HUES64 (cell line): ENCODE data around the gene POLD1.
"Not testable (repeated sequence)": the region's sequence is repeated elsewhere in the genome, so short reads cannot be mapped to it uniquely, and the experiment has no call there.

Experiments
- H3K27ac ChIP-seq: 2 replicates; pipeline ENCODE4 v1.7.0; 2013; ENCODE audit warnings: low read depth, low read length, inconsistent platforms
- H3K27me3 ChIP-seq: 2 replicates; pipeline ENCODE4 v1.6.1; 2013; ENCODE audit warnings: mild to moderate bottlenecking, low read length; ENCODE audit not compliant: insufficient read depth
- H3K36me3 ChIP-seq: 2 replicates; pipeline ENCODE4 v1.6.1; 2013; ENCODE audit warnings: mild to moderate bottlenecking, low read length; ENCODE audit not compliant: insufficient read depth
- H3K4me1 ChIP-seq: 2 replicates; pipeline ENCODE4 v1.6.1; 2013; ENCODE audit warnings: mild to moderate bottlenecking, low read length, moderate library complexity; ENCODE audit not compliant: insufficient read depth
- H3K4me3 ChIP-seq: 2 replicates; pipeline ENCODE4 v1.5.1; 2013; ENCODE audit warnings: mild to moderate bottlenecking, low read length, moderate library complexity
- H3K9ac ChIP-seq: 2 replicates; pipeline ENCODE4 v1.6.1; 2013; ENCODE audit warnings: mild to moderate bottlenecking, low read depth, low read length
- H3K9me3 ChIP-seq: 2 replicates; pipeline ENCODE4 v1.6.1; 2013; ENCODE audit warnings: low read depth, low read length; ENCODE audit not compliant: insufficient read depth
- WGBS: fragments of 150-250, 120-280 bp; methylation state at CpG from one replicate; pipeline ENCODE4 v1.1.7; 2013; ENCODE audit warnings: missing lambda C conversion rate; 5-methylcytosine and 5-hydroxymethylcytosine counted together

The POLD1 gene

DNA sequence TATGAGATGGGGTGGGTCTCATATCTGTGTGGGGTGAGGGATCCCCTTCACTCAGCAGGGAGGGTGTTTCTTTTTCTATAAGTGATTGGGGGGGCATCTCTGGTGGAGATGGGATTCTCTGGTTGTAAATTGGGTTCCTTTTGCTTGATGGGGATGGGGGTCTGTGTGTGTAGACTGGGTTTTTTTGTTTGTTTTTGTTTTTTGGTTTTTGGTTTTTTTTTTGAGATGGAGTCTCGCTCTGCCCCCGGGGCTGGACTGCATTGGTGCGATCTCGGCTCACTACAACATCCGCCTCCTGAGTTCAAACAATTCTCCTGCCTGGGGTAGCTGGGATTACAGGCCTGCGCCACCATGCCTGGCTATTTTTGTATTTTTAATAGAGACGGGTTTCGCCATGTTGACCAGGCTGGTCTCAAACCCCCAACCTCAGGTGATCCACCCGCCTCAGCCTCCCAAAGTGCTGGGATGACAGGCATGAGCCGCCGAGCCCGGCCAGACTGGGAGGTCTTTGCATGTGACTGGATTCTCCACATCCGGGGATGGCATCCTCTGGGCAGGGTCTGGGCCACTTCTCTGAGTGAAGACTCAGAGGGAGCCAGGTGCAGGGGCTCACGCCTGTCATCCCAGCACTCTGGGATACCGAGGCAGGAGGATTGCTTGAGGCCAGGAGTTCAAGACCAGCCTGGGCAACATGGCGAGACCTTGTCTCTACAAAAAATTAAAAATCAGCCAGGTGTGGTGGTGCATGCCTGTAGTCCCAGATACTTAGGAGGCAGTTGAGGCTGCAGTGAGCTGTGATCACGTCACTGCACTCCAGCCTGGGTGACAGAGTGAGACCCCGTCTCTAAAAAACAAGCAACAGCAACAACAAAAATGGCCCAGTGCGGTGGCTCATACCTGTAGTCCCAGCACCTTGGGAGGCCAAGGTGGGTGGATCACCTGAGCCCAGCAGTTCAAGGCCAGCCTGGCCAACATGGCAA is 49.3 kb downstream of the POLD1 start:
- H3K27ac ChIP-seq: no peak overlapping the region; the same call in 1 of the 2 replicates
- H3K27me3 ChIP-seq: no peaks in the 10 kb centered on the region
- H3K9ac ChIP-seq: 0 out of 2 replicates have a peak overlapping the region, but pooled peaks have one; percentile 68
- peaks cover 12% of the 10 kb centered on the region for H3K4me1 ChIP-seq
- H3K36me3 ChIP-seq: no peaks in the 10 kb centered on the region
- WGBS: 88% methylated on average over 19 of the region's 19 CpGs
- H3K4me3 ChIP-seq: peak overlapping the region; percentile 69
- no peaks in the 10 kb centered on the region for H3K9me3 ChIP-seq

DNA sequence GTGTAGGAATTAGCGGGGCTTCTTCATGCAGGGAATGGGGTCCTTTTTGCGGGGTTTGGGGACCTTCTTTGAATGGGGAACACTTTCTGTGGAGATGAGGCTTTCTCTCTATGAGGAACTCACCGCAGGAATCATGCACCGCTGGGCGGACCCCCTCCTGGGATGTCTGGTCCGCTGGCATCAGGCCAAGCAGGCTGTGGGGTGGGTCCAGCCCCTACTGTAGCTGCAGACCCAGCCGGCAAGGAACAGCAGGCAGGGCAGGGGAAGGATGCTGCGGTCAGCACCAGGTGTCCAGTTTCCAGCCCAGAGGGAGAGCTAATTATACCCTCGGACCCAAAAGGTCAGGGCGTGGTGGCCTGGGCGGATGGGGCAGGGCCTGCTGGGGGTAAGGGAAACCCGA is 50.4 kb downstream of the POLD1 start:
- WGBS: 69% methylated on average over 12 of the region's 12 CpGs
- Histone ChIP-seq H3K4me3 (no peak overlapping the region), H3K4me1 (peaks cover 12% of the 10 kb centered on the region), H3K9me3 (no peaks in the 10 kb centered on the region), H3K27ac (no peak overlapping the region), H3K36me3 (no peaks in the 10 kb centered on the region), H3K27me3 (no peaks in the 10 kb centered on the region), H3K9ac (no peak overlapping the region)

DNA sequence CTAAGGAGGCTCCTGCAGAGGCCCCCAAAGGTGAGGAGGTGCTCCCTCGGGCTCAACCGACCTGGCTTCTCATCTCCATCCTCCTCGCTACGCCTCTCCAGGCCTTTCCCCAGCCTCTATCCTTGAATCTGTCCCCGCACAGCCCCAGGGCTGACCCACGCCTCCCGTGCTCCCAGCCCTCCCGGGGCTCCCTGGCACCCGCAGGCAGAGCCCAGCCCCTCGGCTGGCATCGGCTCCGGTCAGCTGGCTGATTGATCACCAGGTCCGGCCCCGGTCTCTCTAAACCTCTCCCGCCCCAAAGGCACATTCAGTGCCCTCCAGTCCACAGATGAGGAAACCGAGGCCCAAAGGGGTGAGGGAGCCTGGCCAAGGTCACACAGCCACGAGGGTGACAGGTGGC is 51.1 kb downstream of the POLD1 start:
- Histone ChIP-seq H3K4me1 (peaks cover 12% of the 10 kb centered on the region), H3K9me3 (no peaks in the 10 kb centered on the region), H3K9ac (no peak overlapping the region), H3K27me3 (no peaks in the 10 kb centered on the region), H3K4me3 (no peak overlapping the region), H3K36me3 (no peaks in the 10 kb centered on the region), H3K27ac (no peak overlapping the region)
- WGBS: 91% methylated on average over 17 of the region's 17 CpGs

DNA sequence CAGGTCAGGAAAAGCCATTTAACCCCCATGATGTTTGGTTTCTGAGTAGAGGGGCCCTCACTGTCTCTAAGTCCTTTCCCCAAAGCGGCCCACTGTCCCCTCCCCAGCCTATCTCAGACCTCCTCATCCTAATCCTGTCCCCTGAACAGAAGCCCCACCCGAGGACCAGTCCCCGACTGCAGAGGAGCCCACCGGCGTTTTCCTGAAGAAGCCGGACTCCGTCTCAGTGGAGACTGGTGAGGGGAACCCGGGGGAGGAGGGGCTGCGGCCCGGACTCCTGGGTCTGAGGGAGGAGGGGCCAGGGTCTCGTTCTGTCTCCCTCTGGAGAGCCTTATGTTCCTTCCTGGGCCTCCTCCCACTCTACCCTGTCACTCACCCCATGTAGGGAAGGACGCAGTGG is 51.5 kb downstream of the POLD1 start:
- no peak overlapping the region for H3K4me3 ChIP-seq
- no peak overlapping the region for H3K27ac ChIP-seq
- no peaks in the 10 kb centered on the region for H3K36me3 ChIP-seq
- no peak overlapping the region for H3K9ac ChIP-seq
- H3K27me3 ChIP-seq: no peaks in the 10 kb centered on the region
- no peaks in the 10 kb centered on the region for H3K9me3 ChIP-seq
- WGBS: 93% methylated on average over 11 of the region's 12 CpGs
- H3K4me1 ChIP-seq: peaks cover 12% of the 10 kb centered on the region

DNA sequence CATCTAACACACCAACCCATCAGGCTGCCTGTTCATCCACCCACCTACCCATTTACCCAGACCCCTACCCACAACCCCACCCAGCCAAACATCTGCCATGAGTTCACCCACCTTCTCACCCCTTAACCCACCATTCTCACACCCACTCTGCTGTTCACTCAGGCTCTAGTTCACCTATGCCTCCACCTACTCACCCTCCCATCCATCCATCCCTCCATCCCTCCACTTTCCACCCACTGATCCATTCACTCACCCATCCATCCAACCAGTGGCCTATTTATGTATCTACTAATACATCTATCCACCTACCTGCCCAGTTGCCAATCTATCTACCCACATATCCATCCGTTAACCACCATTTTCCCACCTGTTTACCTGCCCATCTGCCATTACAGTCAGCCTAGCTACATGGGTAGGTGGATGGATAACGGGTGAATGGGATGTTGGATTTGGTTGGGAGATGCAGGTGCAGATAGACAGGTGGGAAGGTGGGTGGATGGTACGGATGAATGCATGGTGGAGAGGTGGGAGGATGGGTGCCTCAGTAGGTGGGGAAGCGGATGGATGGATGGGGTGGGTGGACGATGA is 53.8 kb downstream of the POLD1 start:
- no peaks in the 10 kb centered on the region for H3K27me3 ChIP-seq
- no peaks in the 10 kb centered on the region for H3K36me3 ChIP-seq
- WGBS: 90% methylated on average over 5 of the region's 5 CpGs
- peaks cover 4% of the 10 kb centered on the region for H3K4me1 ChIP-seq
- H3K9ac ChIP-seq: no peak overlapping the region
- H3K27ac ChIP-seq: no peak overlapping the region
- H3K9me3 ChIP-seq: no peaks in the 10 kb centered on the region
- no peak overlapping the region for H3K4me3 ChIP-seq

DNA sequence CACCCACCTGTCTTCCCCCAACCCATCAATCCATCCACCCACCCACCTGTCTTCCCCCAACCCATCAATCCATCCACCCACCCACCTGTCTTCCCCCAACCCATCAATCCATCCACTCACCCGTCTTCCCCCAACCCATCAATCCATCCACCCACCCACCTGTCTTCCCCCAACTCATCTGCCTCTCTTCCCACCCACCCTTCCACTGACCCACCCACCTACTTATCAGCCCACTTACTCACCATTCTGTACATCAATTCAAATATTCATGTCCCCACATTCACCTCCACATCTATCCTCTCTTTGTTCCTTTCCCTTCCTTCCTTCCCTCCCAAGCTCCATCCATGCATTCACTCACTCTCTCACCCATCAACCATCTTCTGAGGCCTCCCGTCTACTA is 55.0 kb downstream of the POLD1 start:
- 88% methylated on average over 2 of the region's 2 CpGs for WGBS
- not testable (repeated sequence) for H3K27ac ChIP-seq, H3K27me3 ChIP-seq, H3K9ac ChIP-seq, H3K4me1 ChIP-seq, H3K36me3 ChIP-seq, H3K9me3 ChIP-seq, H3K4me3 ChIP-seq

DNA sequence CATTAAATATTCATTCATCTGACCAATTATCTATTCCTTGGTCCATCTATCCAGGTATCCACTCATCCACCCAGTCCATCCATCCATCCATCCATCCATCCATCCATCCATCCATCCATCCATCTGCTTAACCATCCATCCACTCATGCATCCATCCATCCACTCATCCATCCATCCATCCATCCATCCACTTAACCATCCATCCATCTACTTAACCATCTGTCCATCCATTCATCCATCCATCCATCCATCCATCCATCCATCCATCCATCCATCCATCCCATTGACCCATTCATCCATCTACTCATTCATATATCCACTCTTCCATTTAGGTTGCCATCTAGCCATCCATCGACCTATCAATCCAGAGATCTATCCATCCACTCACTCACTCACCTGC is 59.9 kb downstream of the POLD1 start:
- Histone ChIP-seq H3K27ac (no peak overlapping the region), H3K9me3 (no peaks in the 10 kb centered on the region), H3K4me1 (no peaks in the 10 kb centered on the region), H3K4me3 (no peak overlapping the region), H3K27me3 (no peaks in the 10 kb centered on the region), H3K9ac (no peak overlapping the region), H3K36me3 (no peaks in the 10 kb centered on the region)
- WGBS: 72% methylated on average over 1 of the region's 1 CpG

DNA sequence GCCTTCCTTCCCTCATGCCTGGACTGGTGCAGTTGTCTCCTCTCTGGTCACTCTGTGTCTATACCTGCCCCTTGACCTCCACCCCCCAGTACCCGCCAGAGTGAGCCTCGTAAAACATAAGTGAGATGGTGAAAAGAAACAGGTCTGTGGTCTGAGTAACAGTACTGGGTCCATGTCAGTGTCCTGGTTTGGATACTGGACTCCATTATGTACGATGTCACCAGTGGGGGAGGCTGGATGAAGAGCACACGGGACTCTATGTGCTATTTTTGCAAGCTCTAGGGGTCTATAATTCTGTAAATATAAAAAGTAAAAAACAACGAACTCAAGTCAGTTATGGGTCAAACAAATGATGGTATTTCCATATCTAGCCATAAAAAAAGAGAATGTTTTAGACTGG is 62.9 kb downstream of the POLD1 start:
- Histone ChIP-seq H3K9ac (no peak overlapping the region), H3K4me1 (no peaks in the 10 kb centered on the region), H3K27ac (no peak overlapping the region), H3K27me3 (no peaks in the 10 kb centered on the region), H3K36me3 (no peaks in the 10 kb centered on the region), H3K4me3 (no peak overlapping the region), H3K9me3 (no peaks in the 10 kb centered on the region)
- 91% methylated on average over 5 of the region's 5 CpGs for WGBS

DNA sequence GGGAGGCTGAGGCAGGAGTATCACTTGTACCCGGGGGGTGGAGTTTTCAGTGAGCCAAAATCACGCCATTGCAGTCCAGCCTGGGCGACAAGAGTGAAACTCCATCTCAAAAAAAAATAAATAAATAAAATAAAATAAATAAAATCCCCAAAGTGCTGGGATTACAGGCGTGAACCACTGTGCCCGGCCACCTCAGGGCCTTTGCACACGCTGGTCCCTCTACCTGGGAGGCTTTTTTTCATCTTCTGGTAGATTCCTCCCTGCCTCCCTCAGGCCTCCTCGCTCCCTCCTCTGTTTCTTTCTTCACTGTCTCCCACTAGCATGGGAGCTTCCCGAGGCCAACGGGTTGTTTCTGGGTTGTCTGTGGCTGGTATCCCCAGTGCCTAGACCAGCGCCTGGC is 63.6 kb downstream of the POLD1 start:
- WGBS: 94% methylated on average over 8 of the region's 10 CpGs
- no peaks in the 10 kb centered on the region for H3K36me3 ChIP-seq
- no peaks in the 10 kb centered on the region for H3K27me3 ChIP-seq
- no peak overlapping the region for H3K4me3 ChIP-seq
- H3K9ac ChIP-seq: no peak overlapping the region
- no peak overlapping the region for H3K27ac ChIP-seq
- H3K4me1 ChIP-seq: no peaks in the 10 kb centered on the region
- H3K9me3 ChIP-seq: no peaks in the 10 kb centered on the region

DNA sequence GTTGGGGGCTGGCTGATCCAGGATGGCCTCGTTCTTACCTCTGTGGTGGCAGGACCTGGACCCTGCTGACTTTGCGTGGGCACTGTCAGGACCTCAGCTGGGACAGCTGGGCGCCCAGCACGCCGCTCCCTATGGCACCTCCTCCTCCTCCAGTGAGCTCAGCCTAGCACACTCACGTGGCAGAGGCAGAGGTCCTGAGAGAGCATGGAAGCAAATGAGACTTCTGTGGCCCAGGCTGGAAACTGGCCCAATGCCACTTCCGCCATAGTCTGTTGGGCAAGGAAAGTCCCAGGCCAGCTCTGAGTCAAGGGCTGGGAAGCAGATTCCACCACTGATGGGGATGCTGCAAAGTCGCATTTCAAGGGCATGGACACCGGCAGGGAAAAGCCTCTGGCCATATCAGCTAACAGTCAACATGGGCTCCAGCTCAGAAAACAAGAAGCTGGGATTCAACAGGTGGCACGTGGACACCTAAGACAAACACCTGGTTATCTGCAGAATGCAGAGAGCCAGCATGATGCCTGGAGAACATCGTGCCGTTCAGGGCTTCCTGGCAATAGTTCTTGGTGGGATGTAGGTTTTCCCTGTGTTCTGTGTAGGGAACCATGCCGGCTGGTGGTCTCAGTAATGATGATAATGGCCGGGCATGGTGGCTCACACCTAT is 65.2 kb downstream of the POLD1 start:
- WGBS: 88% methylated on average over 13 of the region's 14 CpGs
- Histone ChIP-seq H3K27ac (no peak overlapping the region), H3K36me3 (no peaks in the 10 kb centered on the region), H3K27me3 (no peaks in the 10 kb centered on the region), H3K9ac (no peak overlapping the region), H3K4me3 (no peak overlapping the region), H3K9me3 (no peaks in the 10 kb centered on the region), H3K4me1 (no peaks in the 10 kb centered on the region)
